ENCODE results near the gene EXOSC9.
"Not testable (repeated sequence)": the region's sequence is repeated elsewhere in the genome, so short reads cannot be mapped to it uniquely, and the experiment has no call there.

The EXOSC9 gene

GRCh38 chr4:121800961-121801714 lies at the start of gene EXOSC9:
Gene EXOSC9, plus strand, starts transcription at chr4:121801323. Its CDS starts 102 bp downstream, at chr4:121801425.
- DNase-seq = peak; percentile 92 to 94

GRCh38 chr4:121752142-121752541 lies 49.0 kb upstream of the EXOSC9 start:
- not testable (repeated sequence) for DNase-seq

- DNase-seq = no peak
These were observed 42.1 kb upstream of the EXOSC9 start for GRCh38 chr4:121758925-121759568.

GRCh38 chr4:121760205-121760604 lies 40.9 kb upstream of the EXOSC9 start:
- DNase-seq = no peak

GRCh38 chr4:121764303-121764701 lies 36.8 kb upstream of the EXOSC9 start:
- no peak for DNase-seq

GRCh38 chr4:121764702-121765367 lies 36.3 kb upstream of the EXOSC9 start, which contains the start of gene SMIM43:
Gene SMIM43, minus strand, starts transcription at chr4:121765164. Its CDS starts 59 bp downstream, at chr4:121765105.
- no peak for DNase-seq

- DNase-seq = no peak
These were observed 35.8 kb upstream of the EXOSC9 start for GRCh38 chr4:121765368-121765705.

- no peak for DNase-seq
These were observed 35.1 kb upstream of the EXOSC9 start for GRCh38 chr4:121765971-121766538.

GRCh38 chr4:121767166-121767565 lies 34.0 kb upstream of the EXOSC9 start:
- no peak for DNase-seq

GRCh38 chr4:121769341-121769740 lies 31.8 kb upstream of the EXOSC9 start:
- DNase-seq = no peak

- no peak for DNase-seq
These were observed 29.3 kb upstream of the EXOSC9 start for GRCh38 chr4:121771869-121772268.

GRCh38 chr4:121773883-121774282 lies 27.2 kb upstream of the EXOSC9 start:
- no peak for DNase-seq

GRCh38 chr4:121776610-121777401 lies 24.3 kb upstream of the EXOSC9 start:
- no peak for DNase-seq

GRCh38 chr4:121777625-121778024 lies 23.5 kb upstream of the EXOSC9 start:
- DNase-seq = no peak

GRCh38 chr4:121778991-121779628 lies 22.0 kb upstream of the EXOSC9 start:
- DNase-seq = peak in 1 of 2 experiments; percentile 9

- no peak for DNase-seq
These were observed 17.9 kb upstream of the EXOSC9 start for GRCh38 chr4:121783210-121783609.

GRCh38 chr4:121784401-121784800 lies 16.7 kb upstream of the EXOSC9 start:
- DNase-seq = peak in 1 of 2 experiments; percentile 5

GRCh38 chr4:121784975-121785374 lies 16.1 kb upstream of the EXOSC9 start:
- peak; percentile 26 to 61 for DNase-seq

- DNase-seq = peak; percentile 15 to 82
These were observed 15.6 kb upstream of the EXOSC9 start for GRCh38 chr4:121785479-121785878.

- no peak for DNase-seq
These were observed 14.9 kb upstream of the EXOSC9 start for GRCh38 chr4:121786221-121786620.

GRCh38 chr4:121788896-121789295 lies 12.2 kb upstream of the EXOSC9 start:
- no peak for DNase-seq

GRCh38 chr4:121789455-121789854 lies 11.7 kb upstream of the EXOSC9 start:
- DNase-seq = no peak
